Stimulated activated naive CD8-positive, alpha-beta T cell treated with anti-CD3 and anti-CD28 coated beads, Interleukin-15, amount 100 ng/mL, for 72 hours (primary cell): ENCODE results near the gene PARK7.

Source experiments
- ATAC-seq: fragments of 150-1000 bp; cut with Tn5 transposase; 2 replicates; pipeline ENCODE4 v1.10.0; 2021; ENCODE audit warnings: mild to moderate bottlenecking, moderate library complexity
- DNase-seq, 2 donors: peaks; one replicate each; pipeline ENCODE4 v3.0.0; 2021 to 2022
- H3K27ac Mint-ChIP-seq, 2 donors: one replicate each; pipeline ENCODE4 v1.8.0; 2022; ENCODE audit warnings: mild to moderate bottlenecking in 2 of 2, mixed read lengths in 2 of 2, moderate library complexity in 2 of 2
- H3K27me3 Mint-ChIP-seq: one replicate; pipeline ENCODE4 v1.8.0; 2022; ENCODE audit warnings: mixed read lengths
- H3K4me1 Mint-ChIP-seq: one replicate; pipeline ENCODE4 v1.8.0; 2022; ENCODE audit warnings: mild to moderate bottlenecking, mixed read lengths
- H3K4me3 Mint-ChIP-seq, 2 donors: one replicate each; pipeline ENCODE4 v1.8.0; 2022; ENCODE audit warnings: mild to moderate bottlenecking in 2 of 2, mixed read lengths in 2 of 2, moderate library complexity in 1 of 2
- H3K9me3 Mint-ChIP-seq, 2 donors: one replicate each; pipeline ENCODE4 v1.8.0; 2022; ENCODE audit warnings: mixed read lengths in 2 of 2

The PARK7 gene

DNA sequence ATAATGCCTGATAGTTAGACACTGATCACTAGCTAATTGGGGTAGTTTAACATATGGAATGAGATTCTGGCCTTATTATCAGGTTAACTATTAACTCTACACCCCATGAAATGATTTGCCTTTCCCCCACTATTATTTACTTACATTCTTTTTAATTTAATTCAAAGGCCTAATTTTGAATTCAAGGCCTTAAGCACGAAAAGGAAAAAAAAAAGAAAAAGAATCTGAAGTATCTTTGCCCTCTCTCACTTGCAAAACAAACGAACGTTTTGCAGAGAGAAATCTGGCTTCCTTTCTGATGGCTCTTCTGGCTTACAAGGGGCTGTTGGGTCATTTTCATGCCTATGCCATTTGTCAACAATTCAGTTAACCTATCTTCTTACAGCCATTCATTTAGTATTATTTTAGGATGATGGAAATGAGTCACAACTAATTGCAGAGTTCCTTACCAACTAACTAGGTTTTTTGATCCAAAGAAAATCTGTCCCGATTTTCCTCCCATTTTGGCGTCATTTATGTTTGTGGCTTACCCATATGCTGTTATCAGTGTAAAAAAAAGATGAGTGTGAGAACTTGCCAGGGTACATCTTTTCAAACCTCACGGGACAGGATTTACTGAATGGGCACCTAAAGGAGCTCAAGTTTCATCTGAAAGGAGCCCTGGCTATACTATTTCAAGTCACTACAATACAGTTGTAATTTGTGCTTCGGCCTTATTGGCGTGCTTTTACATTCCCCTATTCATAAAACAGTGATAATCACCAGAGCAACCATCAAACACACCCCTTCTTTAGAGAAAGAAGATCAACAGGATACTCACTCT lies 66.4 kb downstream of the PARK7 start:
- Mint-ChIP-seq H3K4me3 (no peak overlapping the region), H3K4me1 (peaks cover 17% of the 10 kb centered on the region), H3K27me3 (peaks cover 45% of the 10 kb centered on the region), H3K27ac (no peak overlapping the region), H3K9me3 (no peaks in the 10 kb centered on the region)
- DNase-seq: no peak
- no peak for ATAC-seq

DNA sequence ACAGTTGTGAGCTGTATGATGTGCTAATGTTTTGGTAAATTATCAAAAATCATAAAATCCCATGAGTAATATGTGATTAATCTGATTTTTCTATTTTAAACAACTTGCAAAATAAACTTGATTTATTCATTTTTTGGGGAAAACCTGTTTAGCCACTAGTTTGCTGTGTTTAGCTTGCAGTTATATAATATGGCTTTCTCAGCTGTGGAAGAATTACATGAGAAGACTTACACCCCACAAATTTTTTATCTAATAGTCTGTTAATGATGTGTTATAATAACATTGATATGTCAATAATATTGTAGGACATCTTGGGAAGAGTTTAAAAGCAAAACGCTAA lies 67.0 kb downstream of the PARK7 start:
- ATAC-seq (no peak), DNase-seq (no peak)
- Mint-ChIP-seq H3K27me3 (peaks cover 39% of the 10 kb centered on the region), H3K9me3 (no peaks in the 10 kb centered on the region), H3K4me3 (no peak overlapping the region), H3K27ac (no peak overlapping the region), H3K4me1 (peaks cover 17% of the 10 kb centered on the region)

DNA sequence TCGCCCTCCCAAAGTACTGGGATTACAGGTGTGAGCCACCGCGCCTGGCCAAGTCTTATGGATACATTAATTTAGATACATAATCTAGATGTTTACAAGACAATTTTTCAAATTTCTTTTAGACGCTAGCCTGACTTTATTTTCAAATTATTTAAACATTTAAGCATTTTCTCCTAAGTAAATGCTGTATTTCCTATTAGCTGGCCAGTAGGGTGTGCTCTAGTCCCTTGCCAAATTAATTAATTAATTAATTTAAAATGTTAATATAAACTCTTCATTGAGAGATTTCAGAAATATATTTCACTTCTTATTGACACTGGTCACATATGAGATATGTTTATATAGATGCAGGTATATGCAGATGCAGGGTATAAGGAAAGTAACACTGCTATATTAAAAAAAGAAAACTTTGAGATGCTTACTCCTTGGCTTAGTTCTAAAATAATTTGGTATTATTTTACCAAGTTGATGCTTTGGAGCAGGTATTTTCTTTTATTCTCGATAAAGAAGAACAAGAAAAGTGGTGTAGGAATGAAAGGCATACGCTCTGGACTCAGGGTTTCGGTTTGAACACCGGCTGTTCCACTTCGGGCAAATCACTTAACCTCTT lies 69.8 kb downstream of the PARK7 start:
- H3K27ac Mint-ChIP-seq: no peak overlapping the region
- DNase-seq (no peak), ATAC-seq (no peak)
- peaks cover 9% of the 10 kb centered on the region for H3K4me1 Mint-ChIP-seq
- H3K4me3 Mint-ChIP-seq: no peak overlapping the region
- H3K9me3 Mint-ChIP-seq: no peaks in the 10 kb centered on the region
- H3K27me3 Mint-ChIP-seq: peaks cover 24% of the 10 kb centered on the region

DNA sequence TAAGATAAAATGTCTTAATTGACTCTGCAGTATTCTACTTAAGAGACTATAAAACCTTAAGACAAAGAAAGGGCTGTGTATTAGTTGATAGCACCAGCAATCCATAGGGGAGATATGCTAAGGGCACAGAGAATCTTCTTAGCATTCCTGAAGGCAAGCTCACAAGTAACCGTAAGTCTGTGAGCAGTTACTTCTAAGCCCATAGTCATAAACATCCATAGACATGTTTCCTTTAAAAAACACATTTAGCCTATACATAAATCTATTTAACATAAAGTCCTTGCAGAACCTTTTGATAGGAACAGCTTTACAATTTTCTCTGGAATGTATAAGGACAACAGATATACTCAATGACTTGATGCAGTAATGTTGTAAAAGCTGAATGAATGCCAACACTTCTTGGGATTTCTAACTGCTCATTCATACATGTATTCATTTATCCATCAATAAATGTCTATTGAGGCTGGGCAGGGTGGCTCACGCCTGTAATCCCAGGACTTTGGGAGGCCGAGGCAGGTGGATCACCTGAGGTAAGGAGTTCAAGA lies 70.9 kb downstream of the PARK7 start:
- H3K27ac Mint-ChIP-seq: no peak overlapping the region

DNA sequence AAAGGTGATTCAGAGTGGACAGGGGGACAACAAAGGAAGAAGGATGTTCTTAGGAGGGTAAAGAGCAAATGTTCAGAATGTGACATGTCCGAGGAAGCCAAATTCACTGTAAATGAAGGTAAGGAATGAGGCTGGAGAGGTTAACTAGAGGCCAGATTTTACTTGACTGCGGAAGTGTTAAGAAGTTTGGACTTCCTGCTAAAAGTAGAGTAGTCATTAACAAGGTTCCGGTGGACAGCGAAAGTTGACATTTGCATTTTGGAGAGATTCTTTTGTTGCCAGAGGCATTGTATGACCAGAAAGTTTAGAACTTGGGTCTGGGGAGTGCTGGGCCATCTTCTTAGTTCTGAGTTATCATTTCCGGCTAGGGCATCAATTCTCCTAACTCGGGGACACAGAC lies 71.8 kb downstream of the PARK7 start:
- H3K27me3 Mint-ChIP-seq: peaks cover 7% of the 10 kb centered on the region
- no peaks in the 10 kb centered on the region for H3K9me3 Mint-ChIP-seq
- ATAC-seq (no peak), DNase-seq (no peak)
- no peaks in the 10 kb centered on the region for H3K4me1 Mint-ChIP-seq
- H3K27ac Mint-ChIP-seq: no peak overlapping the region
- H3K4me3 Mint-ChIP-seq: no peak overlapping the region

More for the DNA sequence above, 70.9 kb downstream of the PARK7 start:
- Mint-ChIP-seq H3K9me3 (no peaks in the 10 kb centered on the region), H3K27me3 (peaks cover 15% of the 10 kb centered on the region), H3K4me3 (no peak overlapping the region), H3K4me1 (no peaks in the 10 kb centered on the region)
- no peak for DNase-seq
- ATAC-seq: no peak
